ENCODE results near the gene ZNF532. TPM values are rescaled to one million over a fixed set of nuclear protein-coding genes. Genes with fewer than 3 reads are reported as not detected.

Gene ZNF532
- total and polyA plus RNA-seq, 9 of the 15 experiments (the other 6 are each of a cell fraction or from before 2014, with no cell fraction given): 0.42 TPM; not detected in 8

GRCh38 chr18:58823412-58823811 is 41.3 kb upstream of the ZNF532 start:
- in situ Hi-C loops (cut with MboI): no loop called here
- no peaks in the 10 kb centered on the region; a peak in 1 of 5 replicates for H3K27me3 ChIP-seq (ENCODE audit: control insufficient read depth in 2 of 2, insufficient read depth in 2 of 2, low read length in 2 of 2)
- BruUV-seq (replicated peaks): no TSS peak
- H2AFZ ChIP-seq (ENCODE audit: low read depth, low read length): no peak overlapping the region
- H3K9me3 ChIP-seq (replicated peaks; ENCODE audit: control insufficient read depth, insufficient read depth, low read depth, low read length): no peaks in the 10 kb centered on the region
- H4K20me1 ChIP-seq (replicated peaks; ENCODE audit: control insufficient read depth, insufficient read depth, low read length): no peaks in the 10 kb centered on the region
- H3K36me3 ChIP-seq (ENCODE audit: control insufficient read depth, insufficient read depth, low read length): no peaks in the 10 kb centered on the region
- ATAC-seq (no peak), DNase-seq (ENCODE audit: extremely low read depth in 1 of 4, low spot score in 3 of 4) (no peak), FAIRE-seq (no peak)
- ChIA-PET POLR2A (no interaction called here), CTCF (ENCODE audit: low intra/inter-chr PET ratio) (no interaction called here)
- H3K79me2 ChIP-seq (ENCODE audit: control insufficient read depth, insufficient read depth, low read length): no peaks in the 10 kb centered on the region
- H3K4me1 ChIP-seq (replicated peaks in 1 of 2; ENCODE audit: control insufficient read depth in 2 of 2, insufficient read depth in 2 of 2, low read length in 2 of 2): no peaks in the 10 kb centered on the region
- no peaks in the 10 kb centered on the region for H3K9me1 ChIP-seq (ENCODE audit: control insufficient read depth, insufficient read depth, low read length)
- H3K4me3 ChIP-seq: no peak overlapping the region
- no peak overlapping the region for H3K4me2 ChIP-seq (ENCODE audit: insufficient read depth, low read length)
- intact Hi-C loops (cut with micrococcal nuclease): no loop called here
- H3K9ac ChIP-seq (ENCODE audit: insufficient read depth in 1 of 2, low read depth in 2 of 2, low read length in 2 of 2): no peak overlapping the region
- TF ChIP-seq PHF8 (IDR thresholded peaks at IDR 0.05; ENCODE audit: borderline replicate concordance, low read length): no peak
- TF ChIP-seq SAFB (IDR thresholded peaks at IDR 0.05; ENCODE audit: borderline replicate concordance, low read depth, low read length): no peak
- TF ChIP-seq USF2 (CRISPR knock-in tag; IDR thresholded peaks at IDR 0.05): no peak
- no peak for TF ChIP-seq NFRKB (IDR thresholded peaks at IDR 0.05; ENCODE audit: low read depth)
- no peak for TF ChIP-seq ZNF764 (CRISPR knock-in tag; IDR thresholded peaks at IDR 0.05; ENCODE audit: low read depth)
- no peak for TF ChIP-seq STAT5A (IDR thresholded peaks at IDR 0.05; ENCODE audit: borderline replicate concordance, low read length)
- TF ChIP-seq HNRNPUL1 (IDR thresholded peaks at IDR 0.05; ENCODE audit: low read length): no peak
- no peak for TF ChIP-seq BACH1 (tag; IDR thresholded peaks at IDR 0.05)
- TF ChIP-seq, protein P1, sequence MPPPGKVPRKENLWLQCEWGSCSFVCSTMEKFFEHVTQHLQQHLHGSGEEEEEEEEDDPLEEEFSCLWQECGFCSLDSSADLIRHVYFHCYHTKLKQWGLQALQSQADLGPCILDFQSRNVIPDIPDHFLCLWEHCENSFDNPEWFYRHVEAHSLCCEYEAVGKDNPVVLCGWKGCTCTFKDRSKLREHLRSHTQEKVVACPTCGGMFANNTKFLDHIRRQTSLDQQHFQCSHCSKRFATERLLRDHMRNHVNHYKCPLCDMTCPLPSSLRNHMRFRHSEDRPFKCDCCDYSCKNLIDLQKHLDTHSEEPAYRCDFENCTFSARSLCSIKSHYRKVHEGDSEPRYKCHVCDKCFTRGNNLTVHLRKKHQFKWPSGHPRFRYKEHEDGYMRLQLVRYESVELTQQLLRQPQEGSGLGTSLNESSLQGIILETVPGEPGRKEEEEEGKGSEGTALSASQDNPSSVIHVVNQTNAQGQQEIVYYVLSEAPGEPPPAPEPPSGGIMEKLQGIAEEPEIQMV (tag; conservative IDR thresholded peaks at IDR 0.05; ENCODE audit: low read depth): no peak
- TF ChIP-seq SAFB2 (IDR thresholded peaks at IDR 0.05; ENCODE audit: borderline replicate concordance, low read depth, low read length, severe bottlenecking): no peak
- TF ChIP-seq ZBTB43 (CRISPR knock-in tag; IDR thresholded peaks at IDR 0.05): no peak
- no peak for TF ChIP-seq SLC30A9 (CRISPR knock-in tag; IDR thresholded peaks at IDR 0.05)
- no peak for TF ChIP-seq DACH1 (IDR thresholded peaks at IDR 0.05; ENCODE audit: partially characterized antibody)
- TF ChIP-seq RNF219 (CRISPR knock-in tag; IDR thresholded peaks at IDR 0.05): no peak
- no peak for TF ChIP-seq NR3C1 (CRISPR knock-in tag; IDR thresholded peaks at IDR 0.05)
- no peak for TF ChIP-seq GABPB1 (CRISPR knock-in tag; IDR thresholded peaks at IDR 0.05)
- no peak overlapping the region for H3K27ac ChIP-seq (ENCODE audit: extremely low read depth, low read depth, low read length)
- 2% methylated on average over 4 of the region's 4 CpGs for WGBS (ENCODE audit: insufficient coverage, low coverage, missing lambda C conversion rate)
